GM18861 (cell line): ENCODE measurements around the gene TNP2.

Source experiments
- ATAC-seq: cut with Tn5 transposase; IDR thresholded peaks from one replicate; pipeline ENCODE4 v1.9.1; 2021; ENCODE audit not compliant: unreplicated experiment

Gene TNP2

DNA sequence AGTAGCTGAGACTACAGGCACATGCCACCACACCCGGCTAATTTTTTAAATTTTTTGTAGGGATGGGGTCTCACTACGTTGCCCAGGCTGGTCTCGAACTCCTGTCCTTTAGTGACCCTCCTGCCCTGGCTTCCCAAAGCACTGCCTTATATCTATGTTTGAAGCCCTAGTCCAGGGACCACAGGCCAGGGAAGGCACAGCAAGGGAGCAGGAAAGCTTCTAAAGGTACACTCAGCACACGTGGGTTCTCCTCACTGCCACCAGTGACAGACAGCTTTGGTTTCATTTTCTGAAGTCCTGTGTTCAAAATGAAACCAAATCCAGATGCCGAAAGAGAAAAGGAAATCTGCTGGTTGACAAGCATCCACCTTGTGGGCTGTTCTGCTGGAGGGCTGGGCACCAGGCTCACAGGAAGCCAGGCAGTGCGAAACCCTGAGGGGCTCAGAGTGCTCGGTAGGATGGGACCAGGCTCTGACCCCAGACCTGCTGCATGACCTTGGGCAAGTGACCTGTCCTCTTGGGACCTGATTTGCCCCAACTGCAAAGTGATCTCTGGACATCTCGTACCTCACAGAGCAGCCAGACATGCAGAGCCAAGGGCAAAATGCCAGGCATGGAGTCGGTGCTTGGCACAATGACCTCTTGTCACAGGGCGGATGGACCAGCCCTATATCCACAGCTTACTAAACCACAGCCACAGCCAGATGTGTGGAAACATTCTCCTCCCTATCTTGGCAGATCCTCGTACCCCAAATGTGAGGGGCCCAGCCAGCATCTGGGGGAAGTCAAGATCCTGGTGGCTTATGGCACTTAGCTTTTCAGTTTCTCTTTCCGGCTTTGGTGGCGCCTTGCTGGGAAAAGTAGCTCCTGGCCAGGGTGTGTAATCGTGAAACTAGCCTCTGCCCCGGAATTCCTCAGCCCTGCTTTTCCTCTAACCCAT, 10.3 kb downstream of the TNP2 start:
- ATAC-seq: no peak

- no peak for ATAC-seq
These were observed 11.8 kb downstream of the TNP2 start for GRCh38 chr16:11257131-11257938.

DNA sequence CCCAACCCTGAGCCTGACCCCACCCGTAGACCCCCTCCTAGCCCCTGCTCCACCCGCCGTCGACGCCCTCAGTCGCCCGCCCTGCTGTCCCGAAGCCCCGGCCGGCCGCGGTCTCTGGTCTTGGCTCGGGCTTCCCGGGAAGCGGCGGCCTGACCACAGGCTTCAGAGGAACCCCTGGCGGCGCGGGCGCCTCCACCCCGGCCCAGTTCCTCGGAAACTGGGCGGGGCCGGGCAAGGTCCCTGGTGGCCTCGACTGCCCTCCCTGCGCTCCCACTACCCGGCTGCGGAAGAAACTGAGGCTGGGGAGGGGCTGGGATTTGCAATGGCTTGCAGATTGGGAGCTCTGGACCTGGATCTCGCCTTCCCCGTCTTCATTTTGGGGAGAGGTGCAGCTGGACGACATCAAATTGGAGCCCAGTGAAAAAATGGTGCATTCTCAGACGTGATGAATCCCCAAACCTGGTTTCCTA, 12.4 kb downstream of the TNP2 start:
- ATAC-seq: no peak

- peak; percentile 37 for ATAC-seq
These were observed 13.1 kb downstream of the TNP2 start, which contains the start of gene SOCS1 for GRCh38 chr16:11255737-11256660. Gene SOCS1, minus strand, starts transcription at chr16:11256204. Its CDS starts 726 bp downstream, at chr16:11255478.

GRCh38 chr16:11254913-11255736, 14.0 kb downstream of the TNP2 start:
- no peak for ATAC-seq

DNA sequence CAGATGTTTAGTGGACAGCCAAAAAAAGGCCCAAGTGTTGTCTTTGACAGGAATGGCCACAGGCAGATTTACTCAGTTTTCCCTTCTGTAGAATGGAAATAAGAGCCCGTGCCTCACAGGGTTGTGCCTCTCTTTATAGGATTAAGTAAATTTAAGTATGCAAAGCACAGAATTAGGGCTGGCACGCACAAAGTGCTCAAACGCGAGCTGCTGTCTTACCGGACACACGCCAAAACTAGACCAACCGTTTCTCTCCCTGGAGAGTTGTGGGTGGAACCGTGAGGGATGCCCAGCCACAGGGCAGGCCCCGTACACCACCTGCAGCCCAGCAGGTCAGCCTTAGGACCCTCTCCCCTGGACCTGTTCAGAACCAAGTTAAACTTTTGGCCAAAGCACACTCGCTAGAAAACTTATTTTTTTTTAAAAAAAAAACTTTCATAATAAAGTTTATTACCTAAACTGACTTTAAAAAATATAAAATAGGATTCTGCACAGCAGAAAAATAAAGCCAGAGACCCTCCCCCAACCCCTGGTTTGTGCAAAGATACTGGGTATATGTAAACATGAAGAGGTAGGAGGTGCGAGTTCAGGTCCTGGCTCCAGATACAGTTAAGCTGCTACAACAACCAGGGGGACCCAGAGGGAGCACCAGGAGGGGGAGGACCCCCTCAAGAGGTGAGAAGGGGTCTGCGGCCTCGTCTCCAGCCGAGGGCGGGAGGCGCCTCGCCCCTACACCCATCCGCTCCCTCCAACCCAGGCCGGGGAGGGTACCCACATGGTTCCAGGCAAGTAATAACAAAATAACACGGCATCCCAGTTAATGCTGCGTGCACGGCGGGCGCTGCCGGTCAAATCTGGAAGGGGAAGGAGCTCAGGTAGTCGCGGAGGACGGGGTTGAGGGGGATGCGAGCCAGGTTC, 14.9 kb downstream of the TNP2 start:
- no peak for ATAC-seq

DNA sequence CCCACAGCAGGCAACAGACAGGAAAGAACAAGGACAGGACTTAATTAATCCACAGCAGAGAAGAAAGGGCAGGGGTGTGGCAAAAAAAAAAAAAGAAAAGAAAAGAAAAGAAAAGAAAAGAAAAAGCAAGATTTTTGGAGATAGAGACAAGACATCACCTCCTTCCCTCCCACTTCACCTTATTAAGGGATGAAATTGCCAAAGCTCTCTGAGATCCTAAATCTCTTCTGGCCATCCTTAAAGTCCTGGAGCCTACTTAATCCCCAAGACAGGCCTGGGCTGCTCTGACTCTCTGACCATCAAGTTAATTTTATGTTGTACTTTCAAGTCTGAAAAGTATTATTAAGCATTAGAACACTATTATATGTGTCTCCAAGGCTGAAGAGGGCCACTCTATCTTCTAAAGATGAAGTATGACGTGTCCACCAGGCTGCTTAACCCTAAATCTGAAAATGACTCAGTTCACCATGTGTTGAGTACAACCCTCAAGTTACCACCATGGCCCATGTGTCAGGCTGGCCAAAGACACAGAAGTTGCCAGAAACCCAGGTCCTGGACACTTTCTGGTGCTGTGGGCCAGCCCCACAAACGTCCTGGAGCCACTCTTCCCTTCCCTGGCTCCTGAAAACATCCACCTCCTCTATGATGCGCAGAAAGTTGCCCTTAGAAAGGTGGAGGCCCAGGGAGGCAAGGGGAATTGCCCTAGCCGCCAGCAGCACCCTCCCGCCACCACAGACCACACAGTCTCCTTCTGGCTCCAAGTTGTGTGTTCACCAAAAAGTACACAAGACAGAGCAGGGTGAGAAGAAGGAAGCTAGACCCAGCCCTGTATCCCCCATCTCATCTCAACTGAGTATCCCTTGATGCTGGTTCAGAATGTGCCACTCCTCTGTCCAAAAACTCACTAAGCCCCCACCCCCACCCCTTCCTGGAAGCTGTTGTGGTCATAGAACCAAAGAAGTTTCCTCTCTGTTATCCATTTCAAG, 15.8 kb downstream of the TNP2 start:
- no peak for ATAC-seq

DNA sequence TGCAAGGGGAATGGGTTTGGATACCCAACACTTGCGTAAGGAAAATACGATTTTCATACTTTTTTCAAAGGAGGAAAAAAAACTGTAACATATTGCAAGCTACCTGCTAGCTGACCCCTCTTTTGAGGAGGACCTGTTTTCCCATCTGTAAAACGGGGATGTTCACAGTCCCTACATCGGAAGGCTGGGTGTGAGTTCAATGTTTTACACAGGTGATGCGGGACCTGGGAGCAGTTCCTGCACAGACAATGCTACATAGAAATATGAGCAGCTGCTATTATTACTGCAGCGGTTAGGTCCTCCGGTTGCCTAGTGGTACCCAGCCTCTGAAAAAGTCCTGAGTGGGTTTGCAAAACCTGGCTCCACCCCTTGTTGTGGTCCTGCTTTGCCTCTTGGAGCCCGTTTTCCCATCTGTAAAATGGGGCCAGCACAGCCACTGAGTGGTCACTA, 16.6 kb downstream of the TNP2 start:
- no peak for ATAC-seq

GRCh38 chr16:11251525-11252481, 17.3 kb downstream of the TNP2 start:
- ATAC-seq: no peak

DNA sequence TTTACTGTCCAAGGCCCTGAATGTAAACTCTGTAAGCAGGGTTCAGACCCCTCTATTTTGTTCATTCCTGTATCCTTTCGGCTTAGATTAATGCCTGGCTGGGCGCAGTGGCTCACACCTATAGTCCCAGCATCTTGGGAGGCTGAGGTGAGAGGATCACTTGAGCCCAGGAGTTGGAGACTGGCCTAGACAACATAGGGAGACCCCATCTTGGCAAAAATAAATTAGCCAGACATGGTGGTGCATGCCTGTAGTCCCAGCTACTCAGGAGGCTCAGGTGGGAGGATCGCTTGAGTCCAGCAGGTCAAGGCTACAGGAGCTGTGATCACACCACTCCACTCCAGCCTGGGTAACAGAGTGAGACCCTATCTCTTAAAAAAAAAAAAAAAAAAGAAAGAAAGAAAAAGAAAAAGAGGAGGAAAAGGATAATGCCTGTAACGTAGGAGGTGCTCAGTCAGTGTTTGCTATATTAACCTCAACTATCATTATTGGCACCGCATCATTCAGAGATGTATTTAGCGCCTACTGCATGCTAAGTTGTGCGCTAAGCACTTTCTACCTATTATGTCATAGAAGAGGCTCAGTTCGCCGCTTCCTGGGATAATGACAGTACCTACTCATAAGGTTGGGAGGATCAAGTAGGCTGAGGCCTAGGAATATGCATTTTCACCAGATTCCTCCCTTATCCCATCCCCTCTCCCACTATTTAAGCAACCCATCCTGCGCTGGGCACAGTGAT, 18.2 kb downstream of the TNP2 start:
- no peak for ATAC-seq

DNA sequence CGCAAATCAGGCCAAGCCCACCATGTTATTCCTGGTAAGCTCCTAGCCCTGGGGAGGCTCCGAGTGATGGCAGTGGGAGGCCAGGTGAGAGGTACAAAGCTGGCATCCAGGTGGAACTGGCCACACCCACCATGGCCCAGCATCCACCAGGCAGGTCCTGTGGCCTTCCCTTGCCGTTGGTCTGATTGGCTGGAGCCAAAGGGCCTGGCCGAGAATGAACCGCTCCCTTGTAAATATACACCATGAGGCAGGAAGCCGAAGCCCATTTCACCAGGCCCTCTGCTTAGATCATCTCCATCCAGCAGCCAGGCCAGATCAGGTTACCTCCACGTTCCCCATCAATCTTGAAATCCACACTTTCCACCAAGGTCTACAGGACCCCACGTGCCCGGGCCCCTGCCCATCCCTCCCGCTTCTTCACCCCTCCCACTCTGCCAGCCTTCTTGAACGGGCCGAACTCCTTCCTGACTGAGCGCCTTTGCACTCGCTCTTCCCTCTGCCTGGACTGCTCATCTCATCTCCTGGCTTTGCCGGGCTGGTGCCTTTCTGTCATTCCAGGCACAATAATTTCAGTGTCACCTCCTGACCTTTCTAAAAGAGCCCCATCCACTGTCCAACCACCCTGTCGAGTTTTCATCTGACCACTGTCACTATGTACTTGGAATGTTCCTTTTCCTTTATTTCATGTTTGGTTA, 18.9 kb downstream of the TNP2 start:
- ATAC-seq: no peak

DNA sequence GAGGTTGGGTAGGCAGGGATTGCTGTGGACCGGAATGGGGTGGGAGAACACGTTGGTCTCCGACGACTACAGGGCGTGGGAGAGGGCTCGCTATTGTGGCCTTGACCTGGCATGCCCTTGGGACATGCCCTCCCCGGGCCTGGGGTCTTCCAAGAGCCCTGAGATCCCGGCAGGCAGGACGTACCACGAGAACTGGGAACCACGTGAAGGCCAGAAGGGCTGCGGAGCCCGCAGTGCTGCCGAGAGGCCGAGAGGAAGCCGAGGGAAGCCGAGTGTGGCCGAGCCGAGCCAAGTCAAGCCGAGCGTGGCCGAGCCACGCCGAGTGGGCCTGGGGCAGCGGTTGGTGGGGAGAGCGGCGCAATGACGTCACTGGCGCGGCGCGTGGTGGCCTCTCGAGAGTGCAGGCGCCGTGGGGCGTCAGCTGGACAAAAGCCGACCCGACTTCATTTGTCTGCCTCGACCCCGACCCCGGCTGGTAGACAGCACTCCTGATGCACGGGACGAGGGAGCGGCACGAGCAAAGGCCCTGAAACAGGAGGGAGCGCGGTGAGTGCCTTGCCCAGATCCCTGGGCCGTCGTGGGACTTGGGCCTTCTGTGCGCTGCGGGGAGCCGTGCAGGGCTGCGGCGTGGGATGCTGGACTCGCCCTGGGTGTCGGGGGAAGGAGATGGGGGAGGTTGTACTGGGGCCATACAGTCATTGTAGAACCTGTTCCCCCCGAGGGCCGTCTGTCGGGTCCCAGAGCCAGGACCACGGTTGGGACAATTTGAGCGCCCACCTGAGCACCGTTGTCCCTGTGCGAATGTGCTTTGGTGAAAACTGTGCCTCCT, 19.7 kb downstream of the TNP2 start:
- ATAC-seq: no peak

DNA sequence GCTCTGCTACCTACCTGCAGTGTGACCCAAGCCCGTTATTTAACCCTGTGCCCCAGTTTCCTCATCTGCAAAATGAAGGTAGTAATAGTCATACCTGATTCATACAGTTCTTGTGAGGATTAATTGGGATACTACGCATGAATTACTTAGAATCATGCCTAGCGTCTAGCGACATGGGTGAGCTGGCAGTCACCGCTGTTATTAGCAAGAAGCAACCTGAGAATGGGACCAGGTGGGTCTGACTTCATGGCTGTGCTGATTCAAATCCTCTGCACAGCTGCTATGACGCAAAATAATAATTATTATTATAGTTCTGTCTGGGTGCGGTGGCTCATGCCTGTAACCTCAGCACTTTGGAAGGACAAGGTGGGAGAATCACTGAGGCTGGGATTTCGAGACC, 21.0 kb downstream of the TNP2 start:
- no peak for ATAC-seq

- no peak for ATAC-seq
These were observed 23.1 kb downstream of the TNP2 start for GRCh38 chr16:11245988-11246387.
